Stimulated activated CD8-positive, alpha-beta memory T cell treated with anti-CD3 and anti-CD28 coated beads, Interleukin-7, amount 100 ng/mL, for 1 hour (primary cell): ENCODE data around the gene CGNL1.

Experiments used
- DNase-seq, 2 donors: peaks; one replicate each; pipeline ENCODE4 v3.0.0-alpha.2; 2020; ENCODE audit warnings: low read depth in 2 of 2

Gene CGNL1

DNA sequence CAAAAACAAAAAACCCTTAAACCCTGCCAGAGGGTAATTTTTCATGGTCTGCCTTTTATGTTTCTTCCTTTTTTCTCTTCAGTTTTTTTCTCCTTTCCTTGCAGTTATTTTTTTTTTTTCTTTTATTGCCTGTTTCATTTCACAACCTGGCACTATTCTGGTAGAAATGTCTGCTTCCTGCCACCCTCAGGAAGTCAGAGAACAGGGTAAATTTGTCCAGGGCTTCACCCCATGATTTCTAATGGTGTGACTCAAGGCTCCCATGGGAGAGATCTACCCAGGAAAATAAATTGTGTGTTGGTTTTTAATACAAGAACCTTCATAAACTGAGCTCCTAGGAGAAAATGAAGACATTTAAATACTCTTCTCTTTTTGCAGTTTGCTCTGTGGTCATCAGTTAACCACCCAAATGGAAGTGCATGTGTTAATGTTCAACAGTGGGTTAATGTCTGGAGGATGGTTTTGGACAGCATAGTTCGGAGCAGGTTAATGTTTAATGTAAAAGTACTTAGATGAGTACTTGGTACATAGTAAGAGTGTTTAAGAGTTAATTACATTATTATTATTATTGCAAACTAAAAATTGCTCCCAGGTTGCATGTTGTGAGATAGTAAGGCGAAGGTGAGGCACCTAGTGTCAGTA, 45.9 kb downstream of the CGNL1 start:
- no peak for DNase-seq

DNA sequence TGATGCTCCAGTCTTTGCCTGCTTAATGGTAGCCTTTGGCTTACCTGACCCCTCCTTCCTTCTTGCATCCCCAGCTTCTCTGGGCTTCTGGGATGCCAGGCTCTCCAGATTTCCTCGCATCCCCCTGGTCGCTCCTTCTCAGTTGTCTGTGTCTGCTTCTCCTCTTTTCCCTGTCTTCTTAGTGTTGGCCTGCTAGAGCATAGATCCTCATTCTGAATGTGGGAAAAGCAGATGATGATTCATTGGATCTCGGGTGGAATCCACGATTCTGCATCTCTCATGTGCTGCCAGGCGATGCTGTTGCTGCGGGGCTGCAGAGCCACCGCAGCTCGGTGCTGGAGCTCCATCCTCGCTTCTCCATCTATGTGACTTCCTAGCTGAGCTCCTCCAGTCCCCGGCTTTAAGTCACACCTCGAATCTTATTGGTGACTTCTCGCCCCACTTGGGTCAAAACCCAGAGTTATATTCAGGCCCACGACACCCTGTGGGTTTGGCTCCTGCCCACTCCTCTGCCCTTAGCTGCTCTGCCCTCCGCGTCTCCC, 47.4 kb downstream of the CGNL1 start:
- DNase-seq = no peak

DNA sequence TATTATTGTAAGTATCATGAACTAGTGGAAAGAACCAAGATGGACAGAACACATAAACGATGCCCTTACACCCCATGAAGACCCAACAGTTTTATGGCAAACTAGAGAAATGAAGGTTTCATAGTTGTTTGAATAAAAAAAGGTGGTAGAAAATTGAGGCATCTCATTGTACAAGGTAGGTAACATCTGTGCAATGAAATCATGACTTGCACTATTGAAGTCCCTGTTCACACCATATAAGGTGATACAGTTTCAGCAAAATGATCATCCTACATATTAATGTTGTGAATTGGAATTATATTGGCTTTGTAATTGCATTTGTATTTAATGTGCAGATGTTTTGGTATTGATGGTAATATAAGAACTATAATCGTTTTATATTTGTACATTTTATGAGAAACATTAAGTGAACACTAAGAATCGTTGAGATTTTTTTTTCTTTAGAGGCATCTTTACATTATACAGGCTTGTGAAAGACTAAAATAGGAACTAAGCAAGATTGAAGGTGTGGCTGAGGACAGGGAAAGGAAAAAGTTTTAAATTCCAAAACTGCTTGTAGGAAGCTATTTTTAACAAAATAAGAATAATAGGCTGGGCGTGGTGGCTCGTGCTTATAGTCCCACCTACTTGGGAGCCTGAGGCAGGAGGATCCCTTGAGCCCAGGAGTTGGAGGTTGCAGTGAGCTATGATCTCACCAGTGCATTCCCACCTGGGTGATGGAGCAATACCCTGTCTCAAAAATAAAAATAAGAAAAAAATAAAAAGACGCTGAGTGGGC, 48.5 kb downstream of the CGNL1 start:
- DNase-seq = no peak

- DNase-seq = no peak
Observed at GRCh38 chr15:57425842-57426241, 49.5 kb downstream of the CGNL1 start.

GRCh38 chr15:57427367-57427821, 51.1 kb downstream of the CGNL1 start:
- no peak for DNase-seq

- DNase-seq = no peak
Observed at GRCh38 chr15:57432141-57432741, 55.9 kb downstream of the CGNL1 start.

- DNase-seq = no peak
Observed at GRCh38 chr15:57436166-57436565, 59.9 kb downstream of the CGNL1 start.

- no peak for DNase-seq
Observed at GRCh38 chr15:57436961-57437360, 60.7 kb downstream of the CGNL1 start.

- no peak for DNase-seq
Observed at GRCh38 chr15:57437564-57437963, 61.3 kb downstream of the CGNL1 start.

- DNase-seq = no peak
Observed at GRCh38 chr15:57438166-57438565, 61.9 kb downstream of the CGNL1 start.

DNA sequence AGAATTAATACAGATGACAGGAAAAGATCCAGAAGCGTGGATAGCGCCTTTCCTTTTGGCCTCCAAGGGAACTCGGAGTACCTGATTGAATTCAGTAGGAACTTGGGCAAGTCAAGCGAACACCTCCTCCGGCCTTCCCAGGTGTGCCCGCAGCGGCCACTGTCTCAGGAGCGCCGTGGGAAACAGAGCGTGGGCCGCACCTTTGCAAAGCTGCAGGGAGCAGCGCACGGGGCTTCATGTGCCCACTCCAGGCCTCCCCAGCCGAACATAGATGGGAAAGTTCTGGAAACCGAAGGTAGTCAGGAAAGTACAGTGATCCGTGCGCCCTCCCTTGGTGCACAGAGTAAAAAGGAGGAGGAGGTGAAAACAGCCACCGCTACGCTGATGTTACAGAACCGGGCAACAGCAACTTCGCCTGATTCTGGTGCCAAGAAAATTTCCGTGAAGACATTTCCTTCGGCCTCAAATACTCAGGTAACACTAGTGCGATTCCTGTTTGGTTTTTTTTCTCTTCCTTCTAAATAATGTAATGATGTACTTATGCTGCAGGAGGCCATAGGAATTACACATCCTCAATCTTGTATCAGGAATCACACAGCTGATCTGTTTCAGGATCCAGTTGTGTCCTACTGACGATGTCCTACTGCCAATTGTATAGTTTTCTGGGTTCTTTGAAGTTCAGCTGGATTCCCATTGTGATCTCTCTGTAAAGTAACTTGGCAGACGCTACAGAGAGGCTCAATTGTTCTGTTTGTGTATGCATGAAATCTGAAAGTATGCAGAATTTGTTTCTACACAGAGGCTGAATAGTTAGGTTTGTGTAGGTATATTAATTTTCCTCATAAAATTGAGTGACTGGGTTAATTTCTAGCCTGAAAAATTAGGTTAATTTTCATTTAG, 63.1 kb downstream of the CGNL1 start:
- DNase-seq = no peak

GRCh38 chr15:57440167-57440566, 63.9 kb downstream of the CGNL1 start:
- DNase-seq = no peak

GRCh38 chr15:57440799-57441198, 64.5 kb downstream of the CGNL1 start:
- DNase-seq = no peak

GRCh38 chr15:57442335-57442734, 66.0 kb downstream of the CGNL1 start:
- no peak for DNase-seq

DNA sequence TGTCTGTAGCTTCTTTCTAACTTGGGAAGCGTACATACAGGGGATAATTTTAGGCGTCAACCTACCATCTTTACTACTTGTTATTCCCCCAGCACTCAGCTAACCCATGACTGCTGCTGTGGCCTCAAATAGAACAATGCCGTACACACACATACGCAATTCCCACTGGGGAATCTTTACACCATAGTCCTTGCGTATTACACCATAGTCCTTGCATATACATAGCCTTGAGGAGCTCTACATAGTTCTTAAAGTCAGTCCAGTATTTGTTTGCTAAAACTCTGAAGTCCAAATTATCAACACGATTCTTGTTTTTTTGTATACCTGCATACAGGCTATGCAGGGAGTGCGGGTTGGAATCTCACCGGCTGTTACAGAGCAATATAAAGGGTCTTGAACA, 67.2 kb downstream of the CGNL1 start:
- no peak for DNase-seq

DNA sequence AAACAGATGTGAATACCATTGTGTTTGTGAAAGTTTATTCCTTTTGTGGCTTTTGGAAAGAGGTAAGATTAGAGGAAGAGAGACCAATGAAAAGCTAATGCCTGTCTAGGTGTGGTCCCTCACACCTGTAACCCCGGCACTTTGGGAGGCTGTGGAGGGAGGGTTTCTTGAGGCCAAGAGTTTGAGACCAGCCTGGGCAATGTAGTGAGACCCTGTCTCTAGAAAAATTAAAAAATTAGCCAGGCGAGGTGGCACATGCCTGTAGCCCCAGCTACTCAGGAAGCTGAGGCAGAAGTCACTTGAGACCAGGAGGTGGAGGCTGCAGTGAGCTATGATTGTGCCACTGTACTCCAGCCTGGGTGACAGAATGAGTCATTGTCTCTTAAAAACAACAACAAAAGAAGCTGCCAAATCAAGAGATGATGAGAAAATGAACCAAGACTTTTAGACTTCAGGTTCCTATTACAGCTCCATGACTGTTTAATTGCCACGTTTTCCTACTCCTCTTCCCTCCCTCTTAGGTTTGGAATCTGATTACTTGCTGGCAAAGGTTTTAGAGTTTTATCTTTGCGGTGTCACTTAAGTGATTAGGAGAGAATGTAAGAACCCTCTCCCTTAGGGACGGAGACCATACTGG, 68.7 kb downstream of the CGNL1 start:
- no peak for DNase-seq

GRCh38 chr15:57445872-57446271, 69.6 kb downstream of the CGNL1 start:
- no peak for DNase-seq

- no peak for DNase-seq
Observed at GRCh38 chr15:57446393-57446792, 70.1 kb downstream of the CGNL1 start.

GRCh38 chr15:57451555-57451954, 75.2 kb downstream of the CGNL1 start:
- DNase-seq = no peak

DNA sequence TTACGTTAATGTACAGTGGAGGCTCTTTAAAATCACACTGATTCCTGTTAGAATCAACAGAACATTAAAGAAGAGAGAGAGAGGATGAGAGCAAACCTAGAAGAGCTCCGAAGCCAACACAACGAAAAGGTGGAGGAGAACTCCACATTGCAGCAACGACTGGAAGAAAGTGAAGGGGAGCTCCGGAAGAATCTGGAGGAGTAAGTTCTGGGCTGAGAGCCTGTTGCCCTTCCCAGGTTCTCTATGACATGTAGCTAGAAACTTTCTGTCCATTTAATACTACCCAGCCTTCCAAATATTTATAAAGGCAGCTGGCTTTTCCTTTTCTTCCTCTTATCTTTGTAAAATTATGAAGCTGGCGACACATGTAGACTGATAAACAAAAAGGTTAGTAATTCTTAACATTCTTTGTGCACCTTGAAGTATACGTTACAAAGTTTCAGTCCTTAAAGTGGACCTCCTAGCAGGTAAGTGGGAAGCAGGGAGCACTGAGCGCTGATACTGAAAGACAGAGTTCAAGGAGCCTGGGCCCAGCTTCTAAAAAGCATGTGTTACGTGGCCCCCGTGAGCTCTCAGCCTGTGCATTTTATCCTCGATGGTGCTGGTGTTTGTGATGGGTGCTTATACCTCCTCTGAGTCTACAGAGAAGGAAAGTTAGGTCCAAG, 75.9 kb downstream of the CGNL1 start:
- DNase-seq = no peak

- DNase-seq = no peak
Observed at GRCh38 chr15:57455929-57456328, 79.6 kb downstream of the CGNL1 start.
